ENCODE data around the gene DHDDS.

Gene DHDDS

DNA sequence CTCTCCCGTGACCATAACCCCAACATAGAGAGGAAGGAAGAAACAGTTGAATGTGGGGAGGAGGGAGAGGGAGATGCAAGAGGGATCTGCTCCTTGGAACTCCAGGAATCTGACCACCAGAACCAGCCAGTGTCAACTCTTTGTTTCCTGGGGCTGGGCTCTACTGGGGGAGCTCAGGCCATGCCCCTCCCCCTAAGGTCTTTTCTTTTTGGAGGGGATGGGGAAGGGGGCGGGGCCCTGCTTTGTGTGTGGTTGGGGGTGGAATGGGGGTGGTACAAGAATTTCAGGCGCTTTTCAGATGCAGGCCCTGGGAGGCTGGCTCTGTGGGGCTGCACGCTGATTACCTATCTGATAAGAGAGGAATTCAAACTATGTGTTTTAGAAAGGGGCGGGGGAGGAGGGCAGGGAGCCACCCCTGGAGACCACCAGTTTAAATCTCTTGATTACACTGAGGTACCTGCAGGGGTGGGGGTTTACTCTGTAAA lies 13.2 kb upstream of the DHDDS start:
- DNase-seq, result no peak

DNA sequence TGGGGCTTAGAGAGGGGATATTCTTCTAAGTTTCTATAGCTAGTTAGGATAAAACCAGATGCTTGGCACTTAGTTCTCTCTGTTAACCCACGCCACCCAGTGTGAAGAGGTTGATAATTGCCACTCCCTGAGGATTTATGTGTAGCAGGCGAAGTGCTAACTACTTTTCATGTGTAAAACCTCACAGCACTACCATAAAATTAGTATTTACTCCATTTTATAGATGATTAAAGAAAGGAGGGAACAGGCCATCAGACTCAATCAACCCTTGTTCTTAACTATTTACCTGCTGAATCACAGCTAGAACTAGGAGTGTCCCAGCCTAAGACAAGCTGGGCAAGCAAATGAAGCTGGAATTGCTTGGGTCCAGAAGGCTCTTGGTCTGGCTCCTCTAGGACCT lies 12.6 kb upstream of the DHDDS start:
- no peak for DNase-seq

DNA sequence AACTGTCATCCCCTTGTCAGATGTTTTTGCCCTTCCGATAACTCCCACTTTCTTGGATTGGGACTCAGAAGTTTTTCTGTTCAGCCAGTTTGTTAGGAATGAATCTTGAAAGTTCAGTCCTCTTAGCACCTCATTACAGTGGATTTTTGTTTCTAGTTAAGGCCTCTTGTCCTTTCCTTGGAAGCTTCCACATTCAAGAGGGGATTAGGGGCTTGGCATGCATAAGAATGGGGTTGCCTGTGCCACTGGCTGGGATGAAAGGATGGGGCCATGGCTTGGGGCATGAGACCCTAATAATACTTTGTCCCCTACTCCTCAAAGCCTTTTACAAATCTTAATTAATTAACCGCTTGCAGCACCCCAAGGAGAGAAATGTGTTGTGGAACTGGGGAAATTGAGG lies 2.4 kb upstream of the DHDDS start:
- no peak for DNase-seq

DNA sequence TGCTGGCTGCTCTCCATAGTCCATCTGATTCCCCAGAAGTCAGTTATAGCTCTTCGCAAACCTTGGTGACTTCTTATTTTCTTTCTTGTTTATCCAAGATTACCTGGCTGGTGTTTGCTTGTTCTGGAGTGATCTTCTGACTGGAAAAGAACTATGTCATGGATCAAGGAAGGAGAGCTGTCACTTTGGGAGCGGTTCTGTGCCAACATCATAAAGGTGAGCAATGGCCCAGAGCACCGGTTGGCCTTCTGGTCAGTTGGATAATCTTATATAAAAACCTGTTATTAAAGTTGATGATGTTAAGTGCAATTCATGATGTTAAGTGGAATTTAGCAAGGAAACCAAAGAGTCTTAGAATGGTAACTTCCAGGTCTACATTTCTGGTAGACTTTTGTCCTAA lies 672 bp downstream of the DHDDS start:
- no peak for DNase-seq

DNA sequence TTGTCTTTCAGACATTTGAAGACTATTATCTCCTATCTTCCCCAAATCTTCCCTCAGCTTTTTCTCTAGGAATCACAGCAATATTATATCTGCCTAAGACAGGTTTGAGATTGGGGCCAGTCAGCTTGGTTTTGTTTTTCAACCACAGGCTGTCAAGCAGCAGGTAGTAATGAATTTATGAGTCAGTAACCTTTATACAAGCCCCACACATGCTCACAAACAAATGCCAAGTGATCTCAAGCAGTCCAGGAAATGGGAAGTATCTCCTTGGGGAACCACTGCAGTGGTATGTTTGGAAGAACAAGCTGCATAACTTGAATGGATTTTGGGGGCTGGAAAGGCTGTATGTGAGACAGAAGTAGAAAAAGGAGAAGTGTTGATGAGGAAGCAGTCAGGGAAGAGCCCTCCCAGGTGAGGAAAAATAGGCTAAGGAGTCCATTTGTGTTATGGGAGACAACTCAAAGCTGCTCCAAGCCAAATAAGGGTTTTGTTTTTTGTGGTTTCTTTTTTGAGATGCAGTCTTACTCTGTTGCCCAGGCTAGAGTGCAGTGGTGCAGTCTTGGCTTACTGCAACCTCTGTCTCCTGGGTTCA lies 2.1 kb downstream of the DHDDS start:
- DNase-seq, result no peak

DNA sequence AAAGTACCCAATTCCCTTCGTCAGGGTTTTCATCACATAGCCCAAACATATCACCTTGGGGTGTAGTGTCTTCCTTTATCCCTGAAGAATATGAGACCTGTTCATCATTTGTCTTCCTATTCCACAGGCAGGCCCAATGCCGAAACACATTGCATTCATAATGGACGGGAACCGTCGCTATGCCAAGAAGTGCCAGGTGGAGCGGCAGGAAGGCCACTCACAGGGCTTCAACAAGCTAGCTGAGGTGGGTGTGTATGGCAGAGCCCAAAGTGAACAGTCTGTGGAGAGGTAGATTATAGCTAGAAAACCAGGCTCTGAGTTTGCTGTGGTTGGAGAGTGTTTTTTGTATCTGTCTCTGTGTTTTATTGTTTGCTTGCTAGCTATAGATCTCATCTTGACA lies 5.9 kb downstream of the DHDDS start:
- DNase-seq, result no peak

DNA sequence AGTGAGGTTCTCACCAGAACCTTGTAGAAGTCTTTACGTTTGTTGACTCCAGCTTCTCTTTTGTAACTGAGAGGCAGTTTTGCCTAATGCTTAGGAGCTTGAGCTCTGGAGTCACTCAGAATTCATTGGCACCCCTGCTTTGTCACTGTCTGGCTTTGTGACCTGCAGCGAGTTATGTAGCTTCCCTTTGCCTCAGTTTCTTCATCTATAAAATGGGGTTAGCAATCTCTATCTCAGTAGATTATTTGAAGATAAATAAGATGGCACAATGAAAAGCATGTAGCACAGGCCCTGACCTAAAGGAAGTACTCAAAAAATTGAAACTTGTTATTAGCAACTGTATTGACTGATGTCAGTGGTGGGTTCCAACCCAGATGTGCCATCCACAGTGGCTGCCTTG lies 8.1 kb downstream of the DHDDS start:
- DNase-seq, result no peak

DNA sequence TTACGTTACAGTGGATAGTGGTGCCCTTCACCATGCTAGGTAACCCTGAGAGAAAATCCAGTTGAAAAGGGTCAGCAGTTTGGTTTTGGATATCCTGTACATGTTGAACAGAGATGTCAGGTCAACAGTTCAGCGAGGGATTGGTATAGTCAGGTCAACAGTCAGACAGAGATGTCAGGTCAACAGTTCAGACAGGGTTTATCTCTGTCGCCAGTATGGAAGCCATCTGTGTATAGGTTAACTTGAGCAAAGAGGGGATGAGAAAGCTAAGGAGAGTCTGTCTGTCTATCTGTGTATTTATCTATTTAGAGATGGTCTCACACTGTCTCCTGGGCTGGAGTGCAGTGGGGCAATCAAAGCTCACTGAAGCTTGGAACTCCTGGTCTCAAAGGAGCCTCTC lies 17.7 kb downstream of the DHDDS start:
- DNase-seq, result no peak

DNA sequence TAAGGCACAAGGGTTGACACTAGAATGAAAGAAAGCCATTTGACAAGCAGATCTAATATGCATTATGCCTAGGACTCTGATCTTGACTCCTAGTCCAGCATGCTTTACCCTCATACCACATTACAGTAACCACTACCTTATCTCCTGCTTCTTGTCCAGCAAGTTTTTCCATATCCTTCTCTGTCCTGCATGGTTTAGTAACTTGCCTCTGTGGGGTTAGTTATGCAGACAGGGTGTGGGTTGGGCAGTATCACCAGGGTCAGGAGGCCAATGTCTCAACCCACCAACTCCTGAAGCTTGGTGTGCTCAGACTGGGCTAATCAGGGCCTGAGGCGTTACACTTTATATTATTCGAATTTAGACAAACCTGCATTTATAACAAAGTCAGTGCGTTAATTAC lies 18.8 kb downstream of the DHDDS start:
- DNase-seq, result no peak

DNA sequence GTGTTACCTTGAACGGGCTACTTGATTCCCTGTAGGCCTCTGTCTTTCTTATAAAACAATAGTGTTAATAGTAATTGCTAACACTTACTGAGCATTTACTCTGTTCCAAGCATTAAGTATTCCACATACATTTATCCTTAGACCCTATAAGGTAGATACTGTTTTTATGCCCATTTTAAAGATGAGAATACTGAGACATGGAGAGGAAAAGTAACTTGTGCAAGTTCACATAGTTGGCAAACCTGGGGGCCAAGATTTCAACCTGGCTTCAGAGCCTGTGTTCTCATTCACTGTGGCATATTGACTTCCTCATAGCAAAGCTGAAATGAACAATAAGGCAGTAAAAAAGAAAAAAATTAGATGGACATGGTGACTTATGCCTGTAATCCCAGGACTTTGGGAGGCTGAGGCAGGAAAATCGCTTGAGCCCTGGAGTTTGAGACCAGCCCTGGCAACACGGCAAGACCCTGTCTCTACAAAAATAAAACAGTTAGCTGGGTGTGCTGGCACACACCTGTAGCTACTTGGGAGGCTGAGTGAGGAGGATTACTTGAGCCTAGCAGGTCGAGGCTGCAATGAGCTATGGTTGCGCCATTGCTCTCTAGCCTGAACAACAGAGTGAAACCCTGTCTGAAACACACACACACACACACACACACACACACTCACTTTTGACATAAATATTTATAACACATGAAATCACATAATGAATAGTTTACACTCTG lies 20.5 kb downstream of the DHDDS start:
- DNase-seq, result no peak

DNA sequence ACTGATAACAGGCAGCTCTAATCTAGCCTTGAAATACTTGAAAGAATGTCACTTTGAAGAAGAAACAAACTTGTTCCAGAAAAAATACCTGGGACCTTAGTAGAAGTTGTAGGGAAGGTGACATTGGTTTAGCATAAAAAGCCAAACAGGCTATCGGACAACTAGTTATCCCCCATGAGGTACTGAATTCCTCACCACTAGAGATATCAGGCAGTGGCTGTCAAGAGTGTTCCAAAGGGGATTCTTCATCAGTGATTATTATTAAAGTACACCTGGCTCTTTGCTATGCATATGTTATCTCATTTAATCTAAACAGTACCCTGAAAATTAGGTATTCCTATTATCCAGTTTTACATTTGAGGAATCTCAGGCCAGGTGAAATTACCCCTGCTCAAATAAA lies 27.0 kb downstream of the DHDDS start:
- no peak for DNase-seq

DNA sequence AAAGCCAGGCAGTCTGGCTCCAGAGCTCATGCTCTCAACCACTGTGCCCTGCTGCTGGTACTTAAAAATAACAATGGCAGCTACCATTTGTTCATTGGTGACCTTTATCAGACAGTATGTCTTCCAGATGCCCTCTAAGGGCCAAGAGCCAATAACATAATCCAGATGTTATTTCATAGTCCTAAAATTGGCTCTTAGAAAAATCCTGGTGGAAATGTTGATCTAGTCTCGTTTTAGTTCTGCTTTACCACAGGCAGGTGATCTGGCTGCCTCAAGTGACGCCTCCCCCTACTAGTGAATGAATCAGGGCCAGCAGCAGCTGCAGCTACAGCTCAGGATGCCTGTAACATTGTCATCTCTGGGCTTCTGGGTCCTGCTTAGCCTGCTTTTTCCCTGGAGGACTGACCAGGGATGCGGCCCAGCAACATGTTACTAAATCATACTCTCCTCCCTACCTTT lies 27.5 kb downstream of the DHDDS start:
- peak; percentile 71 for DNase-seq

DNA sequence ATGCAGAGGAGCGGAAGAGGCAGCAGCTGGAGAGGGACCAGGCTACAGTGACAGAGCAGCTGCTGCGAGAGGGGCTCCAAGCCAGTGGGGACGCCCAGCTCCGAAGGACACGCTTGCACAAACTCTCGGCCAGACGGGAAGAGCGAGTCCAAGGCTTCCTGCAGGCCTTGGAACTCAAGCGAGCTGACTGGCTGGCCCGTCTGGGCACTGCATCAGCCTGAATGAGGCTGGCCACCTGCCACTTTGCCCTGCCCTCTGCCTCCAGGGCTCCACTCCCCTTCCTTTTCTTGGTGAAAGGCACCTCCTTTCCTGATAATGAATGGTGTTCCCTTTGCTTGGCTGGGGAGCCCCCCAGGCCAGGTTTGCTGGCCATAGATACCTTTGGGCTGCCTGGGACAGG lies 36.8 kb downstream of the DHDDS start:
- peak; percentile 67 for DNase-seq

DNA sequence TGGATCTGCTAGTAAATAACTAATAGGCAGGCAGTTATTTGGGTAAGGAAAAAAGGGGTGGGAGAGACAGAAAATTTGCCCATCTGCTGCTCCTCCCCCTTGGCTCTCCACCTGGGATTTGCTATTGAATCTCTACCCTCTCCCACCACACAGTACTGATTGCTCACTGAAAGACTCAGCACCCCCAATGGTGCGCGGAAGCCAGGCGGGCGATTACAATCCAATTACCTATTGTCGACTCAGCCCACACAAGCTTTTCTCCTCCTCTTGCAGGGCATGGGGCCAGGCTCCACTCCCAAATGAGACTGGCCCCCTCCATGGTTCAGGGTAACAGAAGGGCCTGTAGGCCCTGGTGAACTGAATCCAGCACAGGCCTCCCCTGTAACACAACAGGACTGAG lies 37.4 kb downstream of the DHDDS start:
- peak; percentile 81 for DNase-seq

DNA sequence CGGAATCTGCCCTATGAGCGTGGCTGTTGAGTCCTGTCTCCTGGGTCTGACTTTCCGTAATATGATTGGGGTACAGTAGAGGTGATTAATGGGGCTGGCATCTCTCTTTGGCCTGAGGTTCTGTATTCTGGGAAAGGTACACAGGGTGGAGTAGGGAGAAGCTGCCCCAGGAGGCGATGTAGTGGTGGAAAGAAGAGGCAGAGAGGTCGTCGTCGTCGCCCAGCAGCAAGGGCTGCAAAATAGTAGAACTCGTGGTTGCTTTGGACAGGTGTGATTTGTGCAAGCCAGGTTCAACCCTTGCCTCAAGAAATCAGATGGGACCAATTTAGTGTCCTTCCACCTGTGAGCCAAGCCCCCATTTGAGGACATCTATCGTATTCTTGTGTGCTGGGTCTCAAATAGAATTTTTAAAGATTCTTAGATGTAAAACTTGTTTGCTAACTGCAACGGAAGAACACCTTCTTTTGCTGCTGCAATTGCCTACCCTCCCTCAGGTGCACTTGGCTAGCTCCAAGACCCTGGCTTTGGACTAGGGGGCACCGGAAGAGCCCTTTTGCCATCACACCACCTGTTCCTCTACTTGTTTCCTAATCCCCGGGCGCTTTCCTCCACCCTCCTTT lies 38.9 kb downstream of the DHDDS start:
- DNase-seq, result peak; percentile 56

DNA sequence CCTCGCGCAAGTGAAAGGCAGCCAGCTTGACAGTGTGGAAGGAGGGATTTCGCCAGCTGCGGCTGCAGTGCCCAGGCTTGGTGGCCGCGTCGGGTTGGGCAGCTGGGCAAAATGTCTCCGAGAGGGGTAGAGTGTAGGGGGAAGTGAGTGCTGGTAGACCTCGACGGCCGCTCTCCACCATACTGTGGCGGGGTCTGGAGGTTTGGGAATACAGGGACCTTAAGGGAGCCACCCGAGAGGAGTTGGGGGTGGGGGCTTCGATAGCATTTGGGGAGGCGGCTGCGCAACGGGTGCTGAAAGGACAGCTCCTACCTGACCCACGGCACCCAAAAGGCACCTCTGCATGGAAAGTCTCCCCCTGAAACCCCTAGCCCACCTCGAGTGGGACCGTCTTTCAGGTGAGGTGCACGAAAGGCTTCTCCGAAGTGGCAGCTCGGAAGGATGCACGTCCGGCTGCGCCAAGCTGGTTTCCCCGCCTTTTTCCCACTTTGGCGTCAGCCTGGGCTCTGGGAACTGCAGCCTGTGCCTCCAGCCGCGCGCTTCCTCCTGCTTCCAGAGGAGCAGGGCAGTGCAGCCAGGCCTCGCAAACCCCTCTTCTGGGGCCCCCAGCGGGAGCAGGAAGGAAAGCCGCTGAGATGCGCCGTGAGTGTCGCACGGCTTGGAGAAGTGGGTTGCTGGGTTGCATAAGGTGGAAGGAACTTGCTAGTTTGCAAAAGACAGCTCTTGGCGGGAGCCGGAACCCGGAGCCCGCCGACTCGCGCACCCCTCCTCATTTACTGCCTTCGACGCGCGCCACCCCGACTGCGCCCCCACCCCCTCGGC lies 39.6 kb downstream of the DHDDS start:
- DNase-seq, result peak; percentile 79

DNA sequence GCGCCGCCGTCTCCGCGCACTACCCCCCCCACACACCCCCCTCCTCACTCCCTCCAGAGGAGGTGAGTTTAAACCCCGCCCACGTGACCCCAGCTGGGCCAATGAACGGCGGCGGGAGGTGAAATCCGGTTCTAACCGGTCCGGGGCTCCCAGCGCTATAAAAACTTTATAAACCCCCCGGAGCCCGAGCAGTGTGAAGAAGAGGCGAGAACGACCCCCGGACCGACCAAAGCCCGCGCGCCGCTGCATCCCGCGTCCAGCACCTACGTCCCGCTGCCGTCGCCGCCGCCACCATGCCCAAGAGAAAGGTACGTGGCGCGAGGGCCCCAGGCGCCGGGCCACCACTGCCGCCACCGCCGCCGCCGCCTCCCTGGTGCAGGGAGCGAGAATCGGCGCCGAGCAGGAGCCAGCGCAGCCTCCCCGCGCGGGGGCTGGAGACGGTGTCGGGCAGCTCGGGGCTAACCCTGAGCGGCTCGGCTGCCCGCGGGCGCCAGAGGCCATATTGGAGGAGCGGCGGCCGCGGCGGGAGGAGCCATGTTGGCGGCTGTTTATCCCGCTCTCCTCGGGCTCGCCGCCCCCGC lies 40.3 kb downstream of the DHDDS start, which contains the start of gene HMGN2:
Gene HMGN2, plus strand, starts transcription at position 121 of the 581 bp plus-strand sequence. Its CDS starts 173 bp downstream, at position 294.
- peak; percentile 98 for DNase-seq

DNA sequence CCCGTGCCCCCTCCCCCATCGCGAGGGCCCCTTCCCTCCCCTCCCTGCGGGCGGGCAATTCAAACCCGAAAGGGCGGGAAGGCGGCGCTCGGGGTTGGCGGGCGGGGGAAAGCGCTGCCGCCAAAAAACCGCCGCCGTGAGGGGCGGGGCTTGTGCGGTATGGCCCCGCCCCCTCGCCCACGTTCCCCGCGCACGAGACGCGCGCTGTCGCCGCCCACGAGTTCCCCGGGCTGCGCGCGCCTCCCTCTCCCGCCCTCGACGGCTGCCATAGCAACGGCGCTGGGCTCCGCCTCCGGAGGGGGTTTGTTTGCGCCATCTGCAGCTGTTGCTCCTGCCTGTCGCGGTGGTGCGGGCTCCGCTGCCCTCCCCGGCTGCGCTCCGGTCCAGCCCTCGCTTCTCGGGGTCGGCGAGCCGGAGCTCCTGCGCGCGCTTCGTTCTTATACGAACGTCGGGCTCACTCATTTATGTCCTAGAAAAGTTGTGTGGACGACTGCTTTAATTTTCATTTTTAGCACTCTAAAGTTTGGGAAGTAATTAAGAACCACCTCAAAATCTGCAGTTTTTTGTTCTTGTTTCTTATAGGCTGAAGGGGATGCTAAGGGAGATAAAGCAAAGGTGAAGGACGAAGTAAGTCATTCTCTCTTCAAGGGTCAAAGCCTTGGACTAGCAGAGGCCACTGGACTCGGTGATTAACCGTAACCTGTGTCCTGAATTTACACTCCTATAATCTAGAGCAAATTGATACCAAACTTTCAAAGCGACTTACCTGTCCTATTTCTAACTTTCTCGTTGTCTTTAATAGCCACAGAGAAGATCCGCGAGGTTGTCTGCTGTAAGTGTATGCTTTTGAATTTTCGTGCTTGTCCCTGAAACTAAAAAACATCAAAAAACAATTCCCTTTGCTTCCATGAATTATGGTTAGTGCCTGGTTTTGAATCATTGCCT lies 41.1 kb downstream of the DHDDS start:
- DNase-seq, result peak; percentile 91

DNA sequence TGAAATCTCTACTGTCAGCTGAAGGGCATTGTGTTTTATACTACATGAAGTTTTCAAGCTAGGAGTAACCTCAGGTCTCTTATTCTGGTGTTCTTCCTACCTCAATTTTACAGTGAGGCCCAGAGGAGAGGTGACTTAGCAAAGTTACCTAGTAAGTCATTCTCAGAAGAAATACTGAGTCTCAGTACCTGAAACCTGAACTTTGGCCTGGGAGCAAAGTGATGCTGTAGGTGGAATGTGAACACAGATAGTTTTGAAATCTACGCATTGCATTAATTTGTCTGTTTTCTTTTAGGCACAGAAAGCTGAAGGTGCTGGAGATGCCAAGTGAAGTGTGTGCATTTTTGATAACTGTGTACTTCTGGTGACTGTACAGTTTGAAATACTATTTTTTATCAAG lies 42.7 kb downstream of the DHDDS start:
- DNase-seq, result no peak

DNA sequence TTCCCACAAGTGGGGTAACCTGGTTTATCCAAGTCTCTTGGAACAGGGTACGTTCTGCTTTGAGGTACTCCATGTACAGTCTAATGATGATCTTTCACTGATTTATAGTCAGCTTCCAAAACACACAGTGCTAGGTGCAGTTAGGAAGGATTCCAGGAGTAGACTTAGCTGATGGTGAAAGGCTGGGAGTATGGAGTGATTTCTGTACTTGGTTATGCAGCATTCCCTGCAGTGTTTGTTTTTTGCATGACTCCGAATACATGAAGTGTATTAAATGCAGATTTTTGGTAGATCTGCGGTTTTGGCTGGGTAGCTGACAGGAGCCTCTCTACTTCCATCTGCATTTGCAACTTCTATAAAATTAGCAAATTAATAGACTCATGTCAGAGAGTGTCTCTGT lies 43.9 kb downstream of the DHDDS start:
- DNase-seq, result no peak

DNA sequence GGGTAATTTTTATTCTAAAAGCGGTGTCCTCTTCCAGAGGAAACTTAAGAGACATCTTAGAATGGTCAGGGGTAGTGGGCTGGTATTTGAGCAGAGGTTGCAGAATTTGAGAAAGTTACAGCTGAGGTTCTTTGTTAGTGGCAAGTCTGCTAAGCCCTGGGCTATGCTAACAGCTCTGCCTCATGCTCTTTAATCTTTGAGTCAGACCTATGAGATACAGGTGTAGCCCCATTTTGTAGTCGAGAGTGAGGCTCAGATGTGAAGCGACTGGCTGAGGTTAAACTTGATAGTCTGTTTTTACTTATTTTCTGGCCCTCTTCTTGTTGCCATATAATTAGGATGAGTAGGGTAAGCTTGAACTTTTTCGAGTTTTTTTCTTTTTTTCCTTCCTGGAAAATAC lies 44.8 kb downstream of the DHDDS start:
- no peak for DNase-seq
